ENCODE data around the gene ARID1A. TPM values are rescaled to one million over a fixed set of nuclear protein-coding genes. Genes with fewer than 3 reads are reported as not detected.
A peak's percentile ranks its signal among the peaks of the same experiment; 100 is the strongest.

ARID1A gene
- total RNA-seq, 1 donor from 2014 or later, result 160 TPM

DNA sequence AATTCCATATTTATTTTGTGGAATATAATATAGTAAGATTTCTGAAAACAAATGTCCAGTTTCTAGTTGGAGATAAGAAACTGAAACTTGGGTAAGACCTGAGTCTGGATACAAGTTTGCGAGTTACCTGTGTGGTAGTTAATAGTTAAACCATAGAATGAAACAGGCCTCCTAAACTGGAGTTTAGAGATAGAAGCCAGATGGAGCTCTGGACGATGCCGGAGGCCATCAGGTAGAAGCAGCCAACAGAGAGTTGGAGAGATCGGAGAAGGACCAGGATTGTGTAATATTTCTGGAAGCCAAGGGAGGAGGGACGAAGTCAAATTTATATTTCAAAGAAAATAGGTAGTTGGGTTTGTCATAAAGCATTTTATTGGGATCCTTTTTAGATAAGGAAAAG lies 45.1 kb downstream of the ARID1A start:
- Mint-ChIP-seq H3K4me3 (no peak overlapping the region), H3K9me3 (no peaks in the 10 kb centered on the region), H3K4me1 (peaks cover 10% of the 10 kb centered on the region)

DNA sequence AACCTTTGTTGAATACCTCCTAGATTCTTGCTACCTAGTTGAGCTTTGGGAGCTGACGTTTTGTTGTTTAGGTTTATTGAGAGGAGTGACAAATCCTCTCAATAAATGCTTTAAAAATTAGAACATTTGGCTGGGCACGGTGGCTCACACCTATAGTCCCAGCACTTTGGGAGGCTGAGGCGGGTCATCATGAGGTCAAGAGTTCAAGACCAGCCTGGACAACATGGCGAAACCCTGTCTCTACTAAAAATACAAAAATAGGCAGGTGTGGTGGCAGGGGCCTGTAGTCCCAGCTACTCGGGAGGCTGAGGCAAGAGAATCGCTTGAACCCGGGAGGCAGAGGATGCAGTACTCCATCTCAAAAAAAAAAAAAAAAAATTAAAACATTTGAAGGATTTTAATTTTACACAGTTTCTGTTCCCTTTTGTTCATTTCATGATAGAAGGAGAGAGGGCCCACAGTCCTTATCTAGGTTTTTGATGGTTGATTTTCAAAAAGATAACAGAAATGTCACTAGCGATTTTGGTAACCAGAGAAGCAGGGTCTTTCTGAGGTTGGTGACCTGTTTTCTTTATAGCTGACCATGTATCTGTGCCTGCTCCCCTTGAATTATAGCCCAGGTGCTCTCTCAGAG lies 47.7 kb downstream of the ARID1A start:
- TF ChIP-seq, protein P1, sequence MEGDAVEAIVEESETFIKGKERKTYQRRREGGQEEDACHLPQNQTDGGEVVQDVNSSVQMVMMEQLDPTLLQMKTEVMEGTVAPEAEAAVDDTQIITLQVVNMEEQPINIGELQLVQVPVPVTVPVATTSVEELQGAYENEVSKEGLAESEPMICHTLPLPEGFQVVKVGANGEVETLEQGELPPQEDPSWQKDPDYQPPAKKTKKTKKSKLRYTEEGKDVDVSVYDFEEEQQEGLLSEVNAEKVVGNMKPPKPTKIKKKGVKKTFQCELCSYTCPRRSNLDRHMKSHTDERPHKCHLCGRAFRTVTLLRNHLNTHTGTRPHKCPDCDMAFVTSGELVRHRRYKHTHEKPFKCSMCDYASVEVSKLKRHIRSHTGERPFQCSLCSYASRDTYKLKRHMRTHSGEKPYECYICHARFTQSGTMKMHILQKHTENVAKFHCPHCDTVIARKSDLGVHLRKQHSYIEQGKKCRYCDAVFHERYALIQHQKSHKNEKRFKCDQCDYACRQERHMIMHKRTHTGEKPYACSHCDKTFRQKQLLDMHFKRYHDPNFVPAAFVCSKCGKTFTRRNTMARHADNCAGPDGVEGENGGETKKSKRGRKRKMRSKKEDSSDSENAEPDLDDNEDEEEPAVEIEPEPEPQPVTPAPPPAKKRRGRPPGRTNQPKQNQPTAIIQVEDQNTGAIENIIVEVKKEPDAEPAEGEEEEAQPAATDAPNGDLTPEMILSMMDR (IDR thresholded peaks at IDR 0.05; ENCODE audit: unreplicated experiment), result no peak
- no peaks in the 10 kb centered on the region for H3K27me3 Mint-ChIP-seq (ENCODE audit: low read depth)
- no peak for DNase-seq (ENCODE audit: low spot score in 2 of 2, unreplicated experiment in 2 of 2)
- H3K4me1 Mint-ChIP-seq, result peaks cover 10% of the 10 kb centered on the region
- no peak overlapping the region for H3K4me3 Mint-ChIP-seq
- no peaks in the 10 kb centered on the region for H3K9me3 Mint-ChIP-seq
- H3K27ac Mint-ChIP-seq, result peak overlapping the region; percentile 64
- peaks cover 47% of the 10 kb centered on the region for H3K36me3 Mint-ChIP-seq

More for the DNA sequence above, 45.1 kb downstream of the ARID1A start:
- H3K27ac Mint-ChIP-seq, result peak overlapping the region; percentile 32
- H3K36me3 Mint-ChIP-seq, result peaks cover 30% of the 10 kb centered on the region
- TF ChIP-seq, protein P1 (IDR thresholded peaks at IDR 0.05; ENCODE audit: unreplicated experiment), result no peak
- DNase-seq (ENCODE audit: low spot score in 2 of 2, unreplicated experiment in 2 of 2), result no peak
- H3K27me3 Mint-ChIP-seq (ENCODE audit: low read depth), result no peaks in the 10 kb centered on the region

GRCh38 chr1:26744075-26744959 lies 48.5 kb downstream of the ARID1A start:
- Mint-ChIP-seq H3K4me1 (peaks cover 10% of the 10 kb centered on the region), H3K4me3 (no peak overlapping the region), H3K27ac (peak overlapping the region; percentile 27), H3K27me3 (ENCODE audit: low read depth) (no peaks in the 10 kb centered on the region), H3K9me3 (no peaks in the 10 kb centered on the region), H3K36me3 (peaks cover 44% of the 10 kb centered on the region)
- TF ChIP-seq, protein P1 (IDR thresholded peaks at IDR 0.05; ENCODE audit: unreplicated experiment), result no peak
- DNase-seq (ENCODE audit: low spot score in 2 of 2, unreplicated experiment in 2 of 2), result no peak

DNA sequence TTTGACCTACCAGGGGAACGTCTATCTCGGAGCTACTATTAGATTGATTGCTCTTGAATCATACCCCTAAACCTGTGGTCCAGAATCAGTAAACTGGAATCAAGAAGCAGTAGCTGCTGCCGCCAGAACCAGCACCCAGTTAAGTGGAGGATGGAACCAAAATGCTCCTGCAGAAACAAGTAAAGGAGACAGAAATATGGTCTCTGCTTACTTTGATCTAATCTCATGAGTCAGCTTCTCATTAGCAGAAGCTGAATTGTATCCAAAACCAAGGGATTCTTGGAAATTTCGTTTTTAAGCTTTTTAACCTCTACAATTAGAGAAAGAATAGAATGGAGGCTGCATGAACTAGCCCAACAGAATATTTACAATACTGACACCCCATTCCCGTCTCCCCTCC lies 49.4 kb downstream of the ARID1A start:
- no peak for DNase-seq (ENCODE audit: low spot score in 2 of 2, unreplicated experiment in 2 of 2)
- TF ChIP-seq, protein P1 (IDR thresholded peaks at IDR 0.05; ENCODE audit: unreplicated experiment), result no peak
- Mint-ChIP-seq H3K4me1 (peaks cover 9% of the 10 kb centered on the region), H3K9me3 (no peaks in the 10 kb centered on the region), H3K4me3 (no peak overlapping the region), H3K36me3 (peaks cover 42% of the 10 kb centered on the region), H3K27me3 (ENCODE audit: low read depth) (no peaks in the 10 kb centered on the region), H3K27ac (peak overlapping the region; percentile 40)

DNA sequence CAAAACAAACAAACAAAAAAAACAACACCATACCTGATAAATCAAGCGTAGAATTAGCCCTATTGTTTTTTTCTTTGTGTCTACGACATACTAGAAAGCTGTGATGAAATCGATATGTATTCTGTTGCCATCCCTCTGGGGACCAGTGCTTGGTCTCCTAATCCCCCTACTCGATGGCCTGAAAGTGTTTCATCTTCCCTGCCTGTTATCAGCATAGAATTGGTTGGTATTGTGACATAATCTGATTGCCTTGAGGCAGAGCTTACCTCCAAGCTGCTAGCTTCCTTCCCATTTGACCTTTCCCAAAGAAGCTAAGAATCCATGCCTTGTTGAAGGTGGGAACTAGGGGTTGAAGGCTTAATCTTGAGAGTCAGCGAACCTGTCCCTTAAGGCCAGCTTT lies 51.2 kb downstream of the ARID1A start:
- H3K27ac Mint-ChIP-seq, result no peak overlapping the region
- TF ChIP-seq, protein P1 (IDR thresholded peaks at IDR 0.05; ENCODE audit: unreplicated experiment), result no peak
- peaks cover 36% of the 10 kb centered on the region for H3K36me3 Mint-ChIP-seq

More for the DNA sequence above, 51.2 kb downstream of the ARID1A start:
- Mint-ChIP-seq H3K9me3 (no peaks in the 10 kb centered on the region), H3K27me3 (ENCODE audit: low read depth) (no peaks in the 10 kb centered on the region), H3K4me1 (peaks cover 4% of the 10 kb centered on the region), H3K4me3 (no peak overlapping the region)
- DNase-seq (ENCODE audit: low spot score in 2 of 2, unreplicated experiment in 2 of 2), result no peak

All from mesothelial cell of epicardium (in vitro differentiated cells).